Colon (tissue), 2 donors: ENCODE measurements around the gene KLRB1.
"Not testable (repeated sequence)": the region's sequence is repeated elsewhere in the genome, so short reads cannot be mapped to it uniquely, and the experiment has no call there.

Experiments
- FAIRE-seq: peaks from 2 replicates; lab custom pipeline; 2012; peaks lifted over from hg19 to GRCh38; lab: Jason Lieb, UNC
- donor health status: control.
- donor health status: control.

KLRB1 gene

GRCh38 chr12:9607716-9608115, at the start of gene KLRB1:
KLRB1 (minus strand) TSS chr12:9607916; CDS start chr12:9607839, 77 bp downstream.
- FAIRE-seq: no peak

- FAIRE-seq: no peak
Measured at GRCh38 chr12:9651265-9651729, 43.6 kb upstream of the KLRB1 start.

DNA sequence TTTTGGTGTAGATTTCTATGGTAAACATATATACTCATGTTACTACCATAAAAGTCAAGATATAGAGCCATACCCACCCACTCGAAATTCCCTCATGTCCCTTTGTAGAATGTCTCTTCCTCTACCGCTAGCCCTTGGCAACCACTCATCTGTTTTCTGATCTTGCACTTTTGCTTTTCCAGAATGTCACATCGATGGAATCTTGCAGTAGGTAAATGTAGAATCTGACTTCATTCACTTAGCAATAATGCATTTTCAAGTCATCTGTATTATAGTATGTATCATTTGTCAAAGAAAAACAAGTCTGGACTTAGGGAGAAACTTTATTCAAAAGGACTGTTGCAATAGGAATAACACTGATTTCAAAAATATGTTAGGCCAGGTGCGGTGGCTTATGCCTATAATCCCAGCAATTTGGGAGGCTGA, 42.4 kb upstream of the KLRB1 start:
- no peak for FAIRE-seq

GRCh38 chr12:9649532-9649940, 41.8 kb upstream of the KLRB1 start:
- no peak for FAIRE-seq

GRCh38 chr12:9648701-9649531, 41.2 kb upstream of the KLRB1 start:
- no peak for FAIRE-seq

DNA sequence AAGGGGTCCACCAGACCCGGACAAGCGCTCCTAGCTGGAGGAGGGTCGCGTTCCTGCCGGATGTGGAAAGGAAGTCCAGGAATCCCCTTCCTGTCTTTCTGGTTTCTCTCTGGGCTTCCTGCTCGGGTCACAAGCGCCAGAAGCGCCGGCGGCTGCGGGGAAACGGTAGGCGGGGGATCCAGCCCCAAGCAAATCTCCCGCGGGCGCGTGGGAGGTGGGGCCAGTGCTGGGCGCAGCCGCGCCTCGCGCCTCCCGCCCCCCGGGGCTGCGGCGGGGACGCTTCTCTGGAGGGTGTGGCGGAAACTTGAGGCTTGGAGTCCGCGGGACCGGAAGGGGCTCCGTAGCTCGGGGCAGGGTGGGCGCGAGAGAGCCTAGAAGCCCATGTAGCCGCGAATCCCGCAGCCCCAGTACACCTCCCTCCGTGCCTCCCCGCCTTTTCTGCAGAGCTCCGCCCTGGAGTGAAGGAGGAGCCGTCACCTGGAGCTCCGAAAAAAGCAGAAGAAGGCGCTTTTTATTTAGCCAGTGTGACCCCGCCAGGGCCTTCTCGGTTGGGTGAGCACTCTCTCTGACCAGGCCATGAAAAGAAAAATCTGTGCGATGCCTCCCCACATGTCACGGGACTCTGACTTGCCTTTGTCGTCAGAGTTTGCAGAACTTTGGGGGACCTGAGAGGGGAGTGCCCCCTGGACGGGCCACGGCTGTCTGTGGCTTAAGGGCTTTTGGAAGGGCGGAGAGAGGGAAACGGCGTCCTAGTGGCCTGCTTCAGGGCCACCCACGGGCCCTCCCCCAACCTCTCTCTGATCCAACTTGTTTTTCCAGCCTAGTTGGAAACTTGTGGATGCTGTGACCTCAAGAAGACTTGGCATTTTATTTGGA, 40.3 kb upstream of the KLRB1 start:
- no peak for FAIRE-seq

DNA sequence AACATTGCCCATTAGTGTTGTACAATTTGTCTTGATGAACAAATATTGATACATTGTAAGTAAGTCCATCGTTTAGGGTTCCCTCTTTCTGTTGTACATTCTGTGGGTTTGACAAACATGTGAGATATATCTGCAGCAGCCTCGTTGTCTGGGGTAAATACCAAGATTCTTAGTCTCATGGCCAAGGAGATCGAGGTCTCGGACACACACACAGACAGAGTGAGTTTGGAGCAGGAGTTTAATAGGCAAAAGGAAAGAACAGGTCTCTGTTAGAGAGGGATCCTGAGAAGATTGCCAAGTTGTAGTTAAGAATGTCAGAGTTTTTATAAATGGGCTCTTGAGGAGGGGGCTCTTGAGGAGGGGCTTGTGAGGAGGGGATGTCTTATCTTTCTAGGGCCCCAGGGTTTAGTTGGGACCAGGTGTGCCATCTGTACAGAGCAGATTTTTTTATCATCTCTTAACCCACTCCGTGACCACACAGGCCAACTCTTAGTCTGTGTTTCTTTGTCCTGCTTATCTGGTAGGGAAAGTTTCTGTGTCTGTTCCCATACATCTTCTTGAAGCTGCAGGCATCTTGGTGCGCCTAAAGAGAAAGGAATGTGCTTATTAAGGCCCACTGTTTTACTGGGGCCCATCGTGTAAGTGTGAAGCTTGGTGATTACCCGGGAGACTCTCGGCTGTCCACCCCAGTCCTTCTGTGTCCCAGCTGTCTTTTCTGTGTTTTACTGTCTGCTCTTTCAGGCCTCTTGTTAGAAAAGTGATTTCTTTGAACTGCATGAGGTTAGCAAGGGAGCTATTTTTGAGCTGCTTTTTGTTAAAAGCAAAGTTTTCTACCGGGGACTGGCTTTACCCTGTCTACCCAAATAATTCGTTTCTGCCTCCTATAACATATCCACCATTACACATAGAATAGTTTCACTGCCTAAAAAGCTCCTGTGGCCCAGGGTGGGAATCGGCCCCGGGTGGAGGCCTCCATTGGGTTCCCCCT, 39.4 kb upstream of the KLRB1 start:
- FAIRE-seq: no peak

GRCh38 chr12:9644985-9645551, 37.4 kb upstream of the KLRB1 start:
- not testable (repeated sequence) for FAIRE-seq

DNA sequence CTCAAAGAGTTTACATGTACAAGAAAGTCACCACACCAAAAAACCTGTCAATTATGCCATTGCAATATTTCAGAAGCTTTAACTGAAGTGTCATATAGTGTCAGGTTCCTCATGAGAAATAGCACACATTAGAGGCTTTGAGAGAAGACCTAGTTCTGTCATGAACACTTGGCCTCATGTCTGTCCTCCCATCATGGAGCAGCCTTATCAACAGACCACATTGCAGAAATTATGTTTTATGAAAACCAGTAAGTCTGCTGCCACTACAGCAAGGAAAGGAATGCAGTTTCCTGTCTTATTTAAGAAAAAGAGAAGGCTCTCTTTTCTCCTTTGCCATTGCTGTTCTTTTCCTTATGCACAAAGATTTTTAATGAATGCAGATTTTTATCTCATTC, 35.5 kb upstream of the KLRB1 start:
- no peak for FAIRE-seq

GRCh38 chr12:9642606-9643265, 35.0 kb upstream of the KLRB1 start:
- FAIRE-seq: no peak

DNA sequence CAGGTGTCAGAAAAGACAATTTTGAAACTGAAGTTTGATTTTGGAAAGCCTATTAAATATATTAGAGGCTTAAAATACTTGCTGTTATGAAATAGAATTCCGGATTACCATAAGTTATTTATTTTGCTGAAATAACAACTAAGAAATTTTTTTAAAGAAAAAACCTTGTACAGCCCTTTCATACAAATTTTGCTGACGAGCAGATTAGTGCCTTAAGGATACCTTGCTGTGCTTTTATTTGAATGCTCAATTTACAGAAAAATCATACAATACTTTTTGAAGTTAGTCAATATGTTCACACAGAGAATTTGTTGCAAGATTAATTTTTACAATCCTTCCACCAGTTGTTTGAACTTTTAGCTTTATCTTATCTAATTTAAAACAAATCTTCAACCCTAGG, 32.3 kb upstream of the KLRB1 start:
- no peak for FAIRE-seq

GRCh38 chr12:9636851-9637206, 29.1 kb upstream of the KLRB1 start:
- no peak for FAIRE-seq

DNA sequence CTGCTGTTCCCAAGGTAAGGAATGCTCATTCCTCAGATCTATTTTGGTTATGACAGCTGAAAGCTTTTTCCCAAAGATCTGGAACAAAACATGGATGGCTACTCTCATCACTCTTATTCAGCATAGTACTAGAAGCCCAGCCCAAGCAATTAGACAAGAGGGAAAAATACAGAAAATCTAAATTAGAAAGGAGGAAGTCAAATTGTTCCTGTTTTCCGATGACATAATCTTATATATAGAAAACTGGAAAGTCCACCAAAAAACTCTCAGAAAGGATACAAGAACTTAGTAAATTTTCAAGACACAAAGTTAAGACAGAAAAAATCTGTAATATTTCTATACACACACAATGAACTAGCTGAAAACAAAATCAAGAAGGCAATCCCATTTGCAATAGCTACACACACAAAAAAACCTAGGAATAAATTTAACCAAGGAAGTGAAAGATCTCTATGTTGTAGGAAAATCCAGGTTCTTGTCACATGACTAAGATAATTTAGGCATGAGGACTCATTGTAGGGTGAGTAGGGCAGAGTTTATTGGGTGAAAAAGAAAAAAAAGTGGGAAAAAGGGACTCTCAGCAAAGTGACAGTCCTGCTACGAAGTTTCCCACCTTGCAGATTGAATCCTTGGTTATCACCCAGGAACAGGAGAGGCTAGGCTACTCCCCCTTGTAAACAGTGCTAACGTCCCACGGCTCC, 28.6 kb upstream of the KLRB1 start:
- peak; percentile 33 for FAIRE-seq

DNA sequence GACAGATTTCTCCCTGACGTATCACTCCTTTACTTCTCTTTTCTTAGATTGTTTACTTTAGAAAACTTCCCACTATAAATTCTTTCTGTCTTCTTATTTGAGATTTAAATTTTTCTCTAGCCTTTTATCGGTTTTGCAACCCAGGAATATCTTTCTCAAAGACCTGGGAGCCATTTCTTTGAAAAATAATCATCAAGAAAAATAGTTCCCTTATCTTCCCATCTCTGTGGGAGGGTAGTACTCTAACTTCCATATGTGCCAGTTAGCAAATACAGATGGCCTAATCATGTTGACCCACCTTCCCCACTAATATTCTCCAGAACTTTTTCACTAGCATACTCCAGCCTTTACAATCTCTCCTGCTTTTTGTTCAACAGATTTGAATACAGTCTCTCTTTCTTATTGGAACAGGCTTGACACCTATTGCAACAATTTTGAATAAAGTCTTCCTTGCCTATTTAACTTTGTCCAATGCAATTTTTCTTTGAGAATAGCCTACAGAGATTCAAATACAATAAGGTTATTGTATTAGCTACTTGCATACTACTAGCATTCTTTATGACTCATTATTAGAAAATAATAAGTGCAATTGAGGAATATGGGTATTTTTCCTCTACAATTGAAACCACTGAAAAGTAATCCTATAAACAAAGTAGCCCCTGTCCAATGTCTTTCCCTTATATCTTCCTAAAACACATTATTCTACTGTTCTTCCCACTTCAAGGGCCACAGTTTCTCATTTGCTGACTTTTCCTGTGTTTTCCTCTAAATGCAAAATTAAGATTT, 27.4 kb upstream of the KLRB1 start:
- FAIRE-seq: no peak

DNA sequence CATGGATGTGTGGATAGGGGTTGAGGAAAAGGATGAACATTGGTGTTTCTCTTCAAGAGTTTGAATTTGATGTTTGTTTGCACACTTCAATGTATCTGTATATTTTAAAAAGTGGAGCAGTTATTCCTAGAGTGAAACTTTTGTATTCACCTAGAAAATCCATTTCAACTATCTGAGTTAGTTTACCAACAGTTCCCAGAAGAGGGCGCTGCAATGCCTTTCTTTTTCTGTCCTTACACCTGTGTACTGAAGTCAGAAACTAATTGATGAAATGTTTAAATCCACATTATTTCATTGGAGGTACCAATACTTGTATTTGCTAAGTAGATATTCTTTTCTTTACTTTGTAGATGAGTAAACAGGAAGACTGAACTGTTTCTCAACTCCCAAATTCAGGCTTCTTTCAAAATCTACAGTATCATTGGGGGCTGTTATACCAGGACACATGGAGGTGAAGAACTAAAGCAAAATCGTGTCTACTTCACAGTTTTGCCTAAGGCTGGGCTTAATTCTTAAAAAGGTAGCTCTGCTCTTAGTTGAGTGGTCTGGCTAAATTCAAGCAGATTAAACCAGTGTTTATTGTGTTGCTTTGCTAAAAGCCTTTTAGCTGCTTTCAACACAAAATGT, 26.6 kb upstream of the KLRB1 start:
- no peak for FAIRE-seq

- no peak for FAIRE-seq
Measured at GRCh38 chr12:9632766-9633165, 25.1 kb upstream of the KLRB1 start.

DNA sequence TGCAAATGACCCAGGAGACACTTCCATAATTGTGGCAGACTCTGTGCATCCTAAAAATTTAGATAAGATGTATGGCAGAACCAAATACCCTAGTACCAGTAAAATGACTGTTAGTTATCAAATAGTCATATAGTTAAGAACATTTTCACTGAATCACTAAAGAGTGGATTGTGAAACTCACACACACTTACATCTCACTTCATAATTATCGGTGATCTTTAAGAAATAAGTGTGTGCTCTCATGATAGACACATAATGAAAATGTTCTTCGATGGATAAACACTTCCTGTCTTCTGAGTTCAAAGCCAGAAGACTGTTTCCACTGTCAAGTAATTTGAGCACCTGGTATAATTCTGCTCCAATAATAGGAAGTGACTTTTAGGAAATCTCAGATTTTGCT, 19.1 kb upstream of the KLRB1 start:
- FAIRE-seq: no peak

DNA sequence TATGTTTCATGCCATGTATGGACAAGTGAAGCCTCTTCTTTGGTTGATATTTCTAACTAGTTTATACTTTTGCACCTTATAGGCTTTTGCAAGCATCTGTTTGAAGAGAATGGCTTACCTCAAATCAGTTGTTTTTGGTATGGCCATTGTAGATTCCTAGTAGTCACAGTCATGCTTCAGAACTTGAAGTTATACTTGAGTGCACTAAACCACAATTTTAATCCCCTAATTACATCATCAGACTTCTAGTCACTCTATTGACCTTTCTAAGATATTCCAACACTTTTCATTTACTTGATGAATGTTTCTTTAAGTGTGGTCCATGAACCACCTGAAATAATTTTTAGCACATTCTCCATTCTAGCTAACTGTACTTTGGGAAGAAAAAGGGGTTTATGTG, 18.6 kb upstream of the KLRB1 start:
- no peak for FAIRE-seq

DNA sequence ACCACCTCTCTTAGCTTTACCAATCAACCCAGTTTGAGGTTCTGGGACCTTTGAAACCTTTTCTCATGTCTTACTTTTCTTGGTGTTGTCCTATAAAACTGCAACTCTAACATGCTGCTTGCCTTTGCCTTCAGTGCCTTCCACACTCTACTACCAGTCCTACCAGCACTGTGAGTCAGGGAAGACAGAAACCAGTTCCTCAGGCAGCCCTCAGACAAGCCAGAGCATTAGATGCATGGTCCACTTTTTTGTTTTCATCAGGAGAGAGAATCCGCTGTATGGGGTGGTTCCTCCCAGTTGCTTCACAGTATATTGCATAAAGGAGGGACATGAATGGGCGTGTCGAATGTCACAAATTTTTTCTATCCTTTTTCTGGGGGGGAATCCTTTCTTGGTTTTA, 17.3 kb upstream of the KLRB1 start:
- no peak for FAIRE-seq
